Lower lobe of right lung (tissue), 2 donors: ENCODE data around the gene SMC5. TPM values are rescaled to one million over a fixed set of nuclear protein-coding genes. Genes with fewer than 3 reads are reported as not detected.
A peak's percentile ranks its signal among the peaks of the same experiment; 100 is the strongest.

Experiments
- ATAC-seq, 2 donors: fragments of 200-7000 bp; cut with Tn5 transposase; one replicate each; pipeline ENCODE4 v1.9.1; 2020 to 2022; ENCODE audit warnings: mild to moderate bottlenecking in 2 of 2, moderate library complexity in 2 of 2
- DNase-seq: peaks from one replicate; pipeline ENCODE4 v3.0.0-alpha.2; 2020
- H3K27ac ChIP-seq: fragments of 200-600 bp; one replicate; pipeline ENCODE4 v1.8.0; 2022
- H3K27me3 ChIP-seq: fragments of 200-600 bp; one replicate; pipeline ENCODE4 v1.8.0; 2022; ENCODE audit warnings: low read depth
- H3K36me3 ChIP-seq: fragments of 200-600 bp; one replicate; pipeline ENCODE4 v1.8.0; 2022; ENCODE audit warnings: mild to moderate bottlenecking
- H3K4me1 ChIP-seq: fragments of 200-600 bp; one replicate; pipeline ENCODE4 v1.8.0; 2022
- H3K4me3 ChIP-seq: fragments of 200-600 bp; one replicate; pipeline ENCODE4 v1.8.0; 2022; ENCODE audit warnings: mild to moderate bottlenecking
- H3K9me3 ChIP-seq: fragments of 200-600 bp; one replicate; pipeline ENCODE4 v1.8.0; 2022
- intact Hi-C: fragments of 100-400 bp; cut with DNase I; formaldehyde crosslinking; loops from one replicate; pipeline ENCODE4 v1.11.0; 2022
- total RNA-seq: library from RNA; stranded (reverse); fragmentation: NEBNext Ultra II Directional; extraction: Animal tissue kit (Norgen Biotek cat#: 25700); gene quantifications from one replicate; pipeline ENCODE4 v1.2.1, GENCODE V29; 2021
- TF ChIP-seq, protein P1 (sequence below): fragments of 200-600 bp; IDR thresholded peaks from one replicate; pipeline ENCODE4 v1.8.0; 2022; ENCODE audit warnings: antibody characterized with exemption, mild to moderate bottlenecking
- donor health status: DM: no; HTN: yes; CAD: no; lungs with severe emphysema.

SMC5 gene
- total RNA-seq, 1 donor from 2014 or later: 30.3 TPM

DNA sequence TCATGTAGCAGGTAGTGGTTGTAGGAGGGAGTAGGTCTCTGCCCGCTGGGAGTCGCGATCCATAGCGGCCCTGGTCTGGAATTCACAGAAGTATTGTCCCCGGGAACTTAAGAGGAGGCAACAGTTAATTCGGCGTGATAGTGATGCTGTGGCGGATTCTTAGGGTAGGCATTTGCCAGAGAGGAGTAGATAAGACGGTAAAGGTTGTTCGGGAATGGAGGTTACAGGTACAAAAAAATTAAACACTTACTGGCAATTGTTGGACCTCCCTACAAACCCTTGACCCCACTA lies 679 bp downstream of the SMC5 start:
- peak overlapping the region; percentile 96 for H3K27ac ChIP-seq
- H3K4me1 ChIP-seq: peaks cover 56% of the 10 kb centered on the region
- intact Hi-C loops: no loop called here
- peak overlapping the region; percentile 86 for H3K4me3 ChIP-seq
- peaks cover 5% of the 10 kb centered on the region for H3K36me3 ChIP-seq
- DNase-seq (no peak), ATAC-seq (no peak)
- no peaks in the 10 kb centered on the region for H3K9me3 ChIP-seq
- H3K27me3 ChIP-seq: no peaks in the 10 kb centered on the region
- TF ChIP-seq, protein P1, sequence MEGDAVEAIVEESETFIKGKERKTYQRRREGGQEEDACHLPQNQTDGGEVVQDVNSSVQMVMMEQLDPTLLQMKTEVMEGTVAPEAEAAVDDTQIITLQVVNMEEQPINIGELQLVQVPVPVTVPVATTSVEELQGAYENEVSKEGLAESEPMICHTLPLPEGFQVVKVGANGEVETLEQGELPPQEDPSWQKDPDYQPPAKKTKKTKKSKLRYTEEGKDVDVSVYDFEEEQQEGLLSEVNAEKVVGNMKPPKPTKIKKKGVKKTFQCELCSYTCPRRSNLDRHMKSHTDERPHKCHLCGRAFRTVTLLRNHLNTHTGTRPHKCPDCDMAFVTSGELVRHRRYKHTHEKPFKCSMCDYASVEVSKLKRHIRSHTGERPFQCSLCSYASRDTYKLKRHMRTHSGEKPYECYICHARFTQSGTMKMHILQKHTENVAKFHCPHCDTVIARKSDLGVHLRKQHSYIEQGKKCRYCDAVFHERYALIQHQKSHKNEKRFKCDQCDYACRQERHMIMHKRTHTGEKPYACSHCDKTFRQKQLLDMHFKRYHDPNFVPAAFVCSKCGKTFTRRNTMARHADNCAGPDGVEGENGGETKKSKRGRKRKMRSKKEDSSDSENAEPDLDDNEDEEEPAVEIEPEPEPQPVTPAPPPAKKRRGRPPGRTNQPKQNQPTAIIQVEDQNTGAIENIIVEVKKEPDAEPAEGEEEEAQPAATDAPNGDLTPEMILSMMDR: no peak

DNA sequence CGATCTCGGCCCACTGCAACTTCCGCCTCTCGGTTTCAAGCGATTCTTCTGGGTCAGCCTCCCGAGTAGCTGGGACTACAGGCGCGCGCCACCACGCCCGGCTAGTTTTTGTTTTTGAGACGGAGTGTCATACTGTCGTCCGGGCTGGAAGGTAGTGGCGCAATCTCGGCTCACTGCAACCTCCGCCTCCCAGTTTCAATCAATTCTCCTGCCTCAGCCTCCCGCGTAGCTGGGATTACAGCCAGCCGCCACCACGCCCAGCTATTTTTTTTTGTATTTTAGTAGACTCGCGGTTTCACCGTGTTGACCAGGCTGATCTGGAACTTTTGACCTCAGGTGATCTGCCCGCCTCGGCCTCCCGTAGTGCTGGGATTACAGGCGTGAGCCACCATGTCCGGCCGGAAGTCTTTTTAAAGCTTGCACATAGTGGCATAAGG lies 1.2 kb downstream of the SMC5 start:
- Histone ChIP-seq H3K27me3 (no peaks in the 10 kb centered on the region), H3K4me3 (peak overlapping the region; percentile 86), H3K4me1 (peaks cover 56% of the 10 kb centered on the region), H3K9me3 (no peaks in the 10 kb centered on the region), H3K27ac (peak overlapping the region; percentile 96), H3K36me3 (peaks cover 11% of the 10 kb centered on the region)
- DNase-seq (peak; percentile 49), ATAC-seq (no peak)
- TF ChIP-seq, protein P1: no peak
- intact Hi-C loops: no loop called here

DNA sequence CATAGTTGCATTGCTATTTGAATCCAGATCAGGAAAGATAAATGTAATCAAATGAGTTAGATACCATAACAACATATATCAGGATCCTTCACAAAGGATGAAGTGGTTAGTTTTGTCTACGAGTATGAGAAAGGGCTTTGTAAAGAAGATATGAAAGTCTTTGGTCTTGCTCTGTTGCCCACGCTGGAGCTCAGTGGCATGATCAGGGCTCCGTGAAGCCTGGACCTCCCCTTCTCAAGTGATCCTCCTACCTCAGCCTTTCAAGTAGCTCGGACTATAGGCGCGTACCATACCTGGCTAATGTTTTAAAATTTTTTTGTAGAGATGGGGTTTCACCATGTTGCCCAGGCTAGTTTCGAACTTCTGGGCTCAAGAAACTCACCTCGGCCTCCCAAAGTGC lies 1.8 kb downstream of the SMC5 start:
- Histone ChIP-seq H3K4me1 (peaks cover 56% of the 10 kb centered on the region), H3K4me3 (peak overlapping the region; percentile 86), H3K27me3 (no peaks in the 10 kb centered on the region), H3K27ac (no peak overlapping the region), H3K36me3 (peaks cover 16% of the 10 kb centered on the region), H3K9me3 (no peaks in the 10 kb centered on the region)
- DNase-seq: no peak
- TF ChIP-seq, protein P1: no peak
- intact Hi-C loops: no loop called here
- no peak for ATAC-seq

DNA sequence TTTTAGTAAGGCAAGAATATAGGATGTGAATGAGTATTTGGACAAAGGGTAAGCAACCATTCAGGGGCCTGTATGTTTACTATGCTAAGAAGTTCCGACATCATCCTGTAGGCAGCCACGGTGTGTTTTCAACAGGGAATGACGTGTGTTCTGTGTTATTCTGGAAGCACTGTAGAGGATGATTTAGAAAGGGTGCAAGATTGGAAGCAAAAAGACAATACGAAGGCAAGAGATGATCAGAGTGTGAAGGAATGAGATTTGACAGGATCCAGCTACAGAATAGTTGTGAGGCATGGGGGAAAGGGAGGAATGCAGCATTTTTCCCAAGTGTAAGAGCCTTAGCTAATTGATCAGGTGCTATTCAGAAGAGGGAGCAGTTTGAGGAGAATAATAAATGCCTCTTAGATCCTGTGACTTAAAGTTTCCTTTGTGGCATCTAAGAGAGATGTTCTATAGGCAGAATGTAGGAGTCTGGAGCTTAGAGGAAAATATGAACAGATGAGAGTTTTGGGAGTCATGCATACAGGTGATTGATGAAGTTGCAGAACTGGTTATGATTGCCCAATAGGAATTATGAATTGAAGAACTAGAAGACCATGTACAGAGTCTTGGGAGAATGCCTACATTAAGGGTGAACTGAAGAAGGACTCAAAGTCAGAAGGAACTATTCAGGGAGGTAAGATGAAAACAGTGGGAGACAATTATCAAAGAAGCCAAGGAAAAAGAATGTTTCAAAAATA lies 2.5 kb downstream of the SMC5 start:
- intact Hi-C loops: no loop called here
- no peak for DNase-seq
- Histone ChIP-seq H3K36me3 (peaks cover 23% of the 10 kb centered on the region), H3K27ac (no peak overlapping the region), H3K27me3 (no peaks in the 10 kb centered on the region), H3K4me1 (peaks cover 56% of the 10 kb centered on the region), H3K9me3 (no peaks in the 10 kb centered on the region), H3K4me3 (peak overlapping the region; percentile 86)
- TF ChIP-seq, protein P1: no peak
- ATAC-seq: no peak

DNA sequence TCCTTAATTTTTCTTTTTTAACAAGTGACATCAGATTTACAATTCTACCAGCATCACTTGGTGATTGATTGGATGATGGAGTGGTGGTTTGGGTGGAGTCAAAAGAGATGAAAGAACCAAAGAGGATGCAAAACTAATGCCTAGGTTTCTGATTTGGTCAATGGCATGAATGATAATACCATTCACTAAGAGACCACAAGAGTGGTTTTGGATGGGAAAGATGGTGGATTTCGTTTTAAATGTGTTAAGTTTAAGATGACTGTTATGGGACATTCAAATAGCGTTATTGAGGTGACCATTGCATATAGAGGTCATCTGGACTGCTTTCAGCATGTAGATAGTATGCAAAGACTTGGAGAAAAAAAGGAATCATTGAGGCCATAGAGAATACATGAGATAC lies 3.6 kb downstream of the SMC5 start:
- DNase-seq (no peak), ATAC-seq (no peak)
- peaks cover 34% of the 10 kb centered on the region for H3K36me3 ChIP-seq
- no peak overlapping the region for H3K4me3 ChIP-seq
- TF ChIP-seq, protein P1: no peak
- H3K27me3 ChIP-seq: no peaks in the 10 kb centered on the region
- no peaks in the 10 kb centered on the region for H3K9me3 ChIP-seq
- no peak overlapping the region for H3K27ac ChIP-seq
- intact Hi-C loops: no loop called here
- peaks cover 49% of the 10 kb centered on the region for H3K4me1 ChIP-seq
